HG02970 (cell line): Measurements from ENCODE around the gene ZC3H10.

Experiments
- ATAC-seq: cut with Tn5 transposase; IDR thresholded peaks from one replicate; pipeline ENCODE4 v1.9.1; 2021; ENCODE audit warnings: mild to moderate bottlenecking, moderate library complexity, moderate number of reproducible peaks; ENCODE audit not compliant: unreplicated experiment, low FRiP score

ZC3H10 gene

DNA sequence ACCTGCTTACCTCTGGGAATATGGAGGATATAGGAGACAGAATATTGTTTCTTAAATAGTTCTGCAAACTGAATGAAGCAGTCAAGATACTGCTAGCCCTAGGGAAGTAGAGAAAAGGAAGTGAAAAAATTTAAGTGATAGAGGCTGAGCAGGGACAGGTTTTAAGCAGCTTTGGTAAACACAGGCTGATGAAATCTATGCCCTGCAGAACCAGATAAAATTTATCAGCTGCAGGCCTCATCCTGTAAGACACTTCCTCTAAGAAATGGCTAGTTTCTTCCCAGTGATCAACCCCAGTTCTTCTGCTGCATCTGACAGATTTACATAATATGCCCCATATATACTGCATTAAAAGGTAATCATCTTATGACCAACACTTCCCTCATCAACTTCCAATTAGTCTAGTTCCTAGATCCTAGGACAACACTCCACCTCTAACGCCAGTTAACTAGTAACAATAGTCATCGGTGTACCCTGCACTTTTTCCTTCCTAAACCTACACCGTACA is 8.7 kb downstream of the ZC3H10 start:
- no peak for ATAC-seq

DNA sequence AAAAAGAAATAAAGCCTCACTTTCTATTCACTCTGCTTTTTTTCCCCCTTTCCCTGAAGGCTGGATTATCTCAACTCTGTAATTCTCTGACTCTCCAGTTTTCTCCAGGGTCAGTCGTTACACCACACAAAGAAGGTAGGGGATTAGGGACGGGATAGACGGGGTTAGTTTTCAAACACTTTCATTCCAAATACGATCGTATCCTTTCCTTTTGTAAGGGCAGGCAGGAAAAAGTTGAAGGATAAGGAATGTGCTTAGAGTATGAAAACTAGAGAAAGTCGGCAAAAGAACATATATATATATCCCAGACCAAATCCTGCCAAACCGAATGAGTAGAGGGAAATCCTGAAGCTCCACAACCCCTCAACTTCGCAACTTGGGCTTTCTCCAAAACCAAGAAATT is 9.4 kb downstream of the ZC3H10 start:
- ATAC-seq: no peak

DNA sequence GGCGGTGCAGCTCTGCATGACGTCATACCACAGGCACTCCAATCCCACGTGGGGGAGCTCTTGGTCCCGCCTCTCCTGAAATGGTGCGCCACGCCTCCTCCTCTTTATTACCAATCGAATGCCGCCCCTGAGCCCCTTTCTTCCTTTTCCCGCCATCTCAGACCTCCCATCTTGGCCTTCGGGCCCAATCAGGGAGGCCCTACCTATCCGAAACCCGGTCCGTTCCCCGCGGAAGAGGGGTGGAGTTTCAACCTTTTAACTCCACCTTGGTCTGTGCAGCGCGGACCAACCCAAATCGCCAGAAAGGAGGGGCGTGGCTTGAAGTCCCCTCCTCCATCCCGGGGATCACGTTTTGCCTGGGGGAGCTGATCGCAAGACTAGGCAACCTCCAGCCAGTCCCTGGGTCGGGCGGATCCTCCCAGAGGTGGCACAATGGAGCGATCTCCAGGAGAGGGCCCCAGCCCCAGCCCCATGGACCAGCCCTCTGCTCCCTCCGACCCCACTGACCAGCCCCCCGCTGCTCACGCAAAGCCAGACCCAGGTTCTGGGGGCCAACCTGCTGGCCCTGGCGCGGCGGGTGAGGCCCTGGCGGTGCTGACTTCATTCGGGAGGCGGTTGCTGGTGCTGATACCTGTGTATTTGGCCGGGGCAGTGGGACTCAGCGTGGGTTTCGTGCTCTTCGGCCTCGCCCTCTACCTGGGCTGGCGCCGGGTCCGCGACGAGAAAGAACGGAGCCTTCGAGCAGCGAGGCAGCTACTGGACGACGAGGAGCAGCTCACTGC is 10.0 kb downstream of the ZC3H10 start, which contains the start of gene ESYT1:
Gene ESYT1, plus strand, starts transcription at position 380 of the 782 bp plus-strand sequence. Its CDS starts 53 bp downstream, at position 433.
- peak; percentile 81 for ATAC-seq

DNA sequence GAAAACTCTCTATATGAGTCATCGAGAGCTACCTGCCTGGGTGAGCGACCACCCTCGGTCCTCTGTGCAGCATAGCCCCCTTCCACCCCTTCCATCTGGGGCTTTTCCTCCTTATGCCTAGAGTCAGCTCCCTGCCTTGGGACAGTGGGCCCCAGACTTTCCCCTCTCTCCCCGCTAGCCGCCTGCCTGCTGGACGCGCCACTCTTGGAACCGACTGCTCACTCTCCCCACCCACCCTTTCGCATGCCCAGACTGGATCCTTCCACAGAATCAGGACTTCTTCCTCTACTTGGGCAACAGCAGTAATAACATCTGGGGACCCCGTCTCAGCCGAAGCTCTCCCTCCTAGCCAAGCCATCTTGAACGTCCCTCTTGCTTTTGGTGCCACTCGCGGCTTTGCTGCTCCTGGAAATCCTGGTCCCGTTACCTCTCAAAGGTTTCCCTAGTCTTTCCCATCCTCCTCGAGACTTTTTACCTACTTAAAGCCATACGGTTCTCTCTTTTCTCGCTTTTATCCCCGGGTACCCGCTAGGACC is 10.7 kb downstream of the ZC3H10 start:
- ATAC-seq: no peak

DNA sequence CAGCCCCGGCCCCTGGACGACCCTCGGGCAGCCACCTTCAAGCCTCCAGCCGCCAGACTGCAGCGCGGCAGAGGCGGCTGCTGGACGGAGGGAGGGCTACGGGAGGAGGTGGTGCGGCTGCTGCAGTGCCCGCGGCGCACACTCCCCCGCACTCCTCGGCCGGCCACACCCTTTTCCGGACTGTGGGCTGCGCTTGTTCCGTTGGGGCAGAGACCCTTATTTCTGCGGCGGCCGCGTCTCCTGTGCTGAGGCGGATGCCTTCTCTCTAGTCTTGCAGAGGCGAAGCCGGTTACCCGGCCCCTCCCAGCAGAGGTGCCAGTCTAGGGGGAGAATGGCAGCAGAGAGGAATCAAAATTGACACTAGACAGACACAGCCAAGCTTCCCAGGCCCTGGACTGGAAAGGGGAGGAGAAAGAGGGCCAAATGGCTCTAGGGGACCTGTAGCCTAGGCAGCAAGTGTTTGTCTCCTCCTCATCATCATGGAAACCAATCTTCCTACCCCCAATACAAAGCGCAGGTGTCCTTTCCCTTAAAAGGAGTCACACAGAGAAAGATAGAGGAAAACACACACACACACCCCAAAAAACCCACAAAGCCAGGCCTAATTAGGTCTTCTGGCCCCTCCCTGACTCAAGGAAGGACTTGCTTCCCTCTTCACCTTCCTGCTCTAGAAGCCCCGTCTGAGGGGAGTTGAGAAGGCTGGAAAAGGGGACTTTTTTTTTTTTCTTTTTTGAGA is 11.3 kb downstream of the ZC3H10 start:
- no peak for ATAC-seq

DNA sequence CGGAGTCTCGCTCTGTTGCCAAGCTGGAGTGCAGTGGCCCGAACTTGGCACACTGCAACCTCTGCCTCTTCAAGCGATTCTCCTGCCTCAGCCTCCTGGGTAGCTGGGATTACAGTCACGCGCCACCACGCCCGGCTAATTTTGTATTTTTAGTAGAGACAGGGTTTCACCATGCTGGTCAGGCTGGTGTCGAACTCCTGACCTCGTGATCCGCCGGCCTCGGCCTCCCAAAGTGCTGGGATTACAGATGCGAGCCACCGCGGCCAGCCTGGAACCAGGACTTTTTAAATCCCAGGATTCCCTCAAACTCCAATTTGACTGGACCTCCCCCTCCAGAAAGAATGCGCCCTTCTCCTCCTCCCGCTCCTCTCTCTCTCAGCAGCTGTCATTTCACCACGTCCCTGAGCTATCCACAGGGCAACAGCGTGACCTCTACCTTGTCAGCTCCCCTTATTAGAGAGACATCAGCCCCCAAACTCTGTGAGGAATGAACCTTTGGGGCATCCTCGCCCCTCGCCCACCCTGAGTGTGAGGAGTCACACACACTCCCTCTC is 12.0 kb downstream of the ZC3H10 start:
- no peak for ATAC-seq

DNA sequence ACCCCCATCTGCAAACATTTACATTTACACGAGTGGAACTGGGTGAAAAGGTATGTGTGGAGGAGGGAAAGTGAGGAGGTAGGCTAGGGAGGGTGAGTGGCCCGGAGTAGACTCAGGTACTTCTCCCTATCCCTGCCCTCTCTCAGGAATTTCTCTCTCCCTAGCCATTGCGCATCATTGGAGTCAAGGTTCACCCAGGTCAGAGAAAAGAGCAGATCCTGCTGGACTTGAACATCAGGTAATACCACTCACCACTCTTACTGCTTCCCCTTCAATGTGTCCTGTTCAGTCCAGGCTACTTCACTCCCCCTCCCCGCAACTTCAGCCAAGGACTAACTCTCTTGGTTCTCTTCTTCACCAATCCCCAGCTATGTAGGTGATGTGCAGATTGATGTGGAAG is 12.8 kb downstream of the ZC3H10 start:
- no peak for ATAC-seq

GRCh38 chr12:56134897-56135296 is 16.8 kb downstream of the ZC3H10 start:
- no peak for ATAC-seq

DNA sequence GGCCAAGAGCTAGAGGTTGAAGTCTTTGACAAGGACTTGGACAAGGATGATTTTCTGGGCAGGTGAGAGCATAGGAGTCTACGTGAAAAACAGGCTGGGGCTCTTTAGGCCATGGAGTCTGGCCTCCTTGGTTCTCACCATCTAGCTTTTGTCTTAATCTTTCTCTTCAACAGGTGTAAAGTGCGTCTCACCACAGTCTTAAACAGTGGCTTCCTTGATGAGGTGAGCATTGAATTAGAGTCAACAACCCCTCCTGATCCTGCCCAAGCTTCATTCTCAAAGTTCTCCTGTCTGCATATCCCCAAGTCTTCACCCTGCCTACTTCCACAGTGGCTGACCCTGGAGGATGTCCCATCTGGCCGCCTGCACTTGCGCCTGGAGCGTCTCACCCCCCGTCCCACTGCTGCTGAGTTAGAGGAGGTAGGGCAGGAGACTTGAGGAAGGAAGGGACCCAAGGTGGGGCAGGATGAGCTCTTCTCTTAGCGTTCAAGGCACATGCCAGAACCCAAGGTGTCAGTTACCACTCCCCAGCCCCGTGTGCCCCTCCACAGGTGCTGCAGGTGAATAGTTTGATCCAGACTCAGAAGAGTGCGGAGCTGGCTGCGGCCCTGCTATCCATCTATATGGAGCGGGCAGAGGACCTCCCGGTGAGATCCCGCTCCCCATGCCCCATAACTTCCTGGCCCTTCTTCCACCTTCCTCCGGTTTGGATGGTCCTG is 19.9 kb downstream of the ZC3H10 start:
- no peak for ATAC-seq

DNA sequence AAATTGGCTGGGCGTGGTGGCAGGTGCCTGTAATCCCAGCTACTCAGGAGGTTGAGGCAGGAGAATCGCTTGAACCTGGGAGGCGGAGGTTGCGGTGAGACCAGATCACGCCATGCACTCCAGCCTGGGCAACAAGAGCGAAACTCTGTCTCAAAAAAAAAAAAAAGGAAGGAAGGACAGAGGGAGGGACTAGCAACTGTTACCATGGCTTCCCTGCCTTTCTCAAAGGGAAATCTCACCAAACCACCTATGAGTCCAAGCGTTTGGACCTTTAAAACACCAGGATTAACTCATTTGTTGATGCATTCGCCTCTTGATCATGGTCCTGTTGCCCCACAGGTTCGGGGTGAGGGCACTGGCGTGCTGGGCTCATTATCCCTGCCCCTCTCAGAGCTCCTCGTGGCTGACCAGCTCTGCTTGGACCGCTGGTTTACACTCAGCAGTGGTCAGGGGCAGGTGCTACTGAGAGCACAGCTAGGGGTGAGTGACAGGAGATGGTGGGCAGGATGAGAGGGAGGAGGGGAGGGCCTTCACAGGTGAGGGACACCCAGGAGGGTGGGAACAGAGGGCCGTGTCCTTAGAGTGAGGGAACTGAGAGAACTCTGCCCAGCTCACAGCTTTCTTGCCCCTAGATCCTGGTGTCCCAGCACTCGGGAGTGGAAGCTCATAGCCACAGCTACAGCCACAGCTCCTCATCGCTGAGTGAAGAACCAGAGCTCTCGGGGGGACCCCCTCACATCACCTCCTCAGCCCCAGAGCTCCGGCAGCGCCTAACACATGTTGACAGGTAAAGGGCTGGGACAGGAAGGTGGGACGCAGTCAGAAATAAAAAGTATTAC is 24.1 kb downstream of the ZC3H10 start:
- no peak for ATAC-seq

DNA sequence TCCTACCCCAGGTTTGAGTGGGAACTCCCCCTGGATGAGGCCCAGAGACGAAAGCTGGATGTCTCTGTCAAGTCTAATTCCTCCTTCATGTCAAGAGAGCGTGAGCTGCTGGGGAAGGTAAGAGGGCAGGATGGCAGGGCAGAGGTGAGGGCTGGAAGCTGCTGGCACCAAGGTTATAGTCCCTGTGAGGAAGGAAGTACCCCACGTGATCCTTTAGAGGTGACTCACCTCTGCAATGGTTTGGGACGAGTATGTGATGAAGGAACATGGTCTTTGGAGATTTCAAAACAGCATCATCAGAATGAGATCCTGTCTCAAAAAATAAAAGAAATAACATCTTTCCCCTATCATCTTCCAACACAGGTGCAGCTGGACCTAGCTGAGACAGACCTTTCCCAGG is 25.2 kb downstream of the ZC3H10 start:
- no peak for ATAC-seq

- ATAC-seq: no peak
Observed at GRCh38 chr12:56143870-56144269, 25.8 kb downstream of the ZC3H10 start.

DNA sequence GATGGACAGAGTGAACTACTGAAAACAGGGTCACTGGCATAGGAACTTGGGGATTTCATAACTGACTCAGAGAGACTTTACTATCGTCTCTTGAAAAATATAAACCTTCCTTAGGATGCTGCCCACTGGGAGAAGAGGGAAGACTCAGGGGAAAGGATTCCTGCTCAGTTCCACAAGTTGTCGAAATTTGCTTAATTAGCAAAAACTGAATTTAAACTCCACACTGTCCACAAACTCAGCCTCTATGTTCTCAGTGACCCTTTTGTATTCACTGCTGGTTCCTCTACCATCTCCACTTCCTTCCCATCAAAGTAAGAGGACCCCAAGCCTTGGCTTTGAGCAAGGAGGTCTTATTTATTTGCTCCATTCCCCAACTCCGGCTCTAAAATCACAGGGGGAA is 27.2 kb downstream of the ZC3H10 start:
- ATAC-seq: no peak

- no peak for ATAC-seq
Observed at GRCh38 chr12:56146492-56147460, 28.7 kb downstream of the ZC3H10 start.

DNA sequence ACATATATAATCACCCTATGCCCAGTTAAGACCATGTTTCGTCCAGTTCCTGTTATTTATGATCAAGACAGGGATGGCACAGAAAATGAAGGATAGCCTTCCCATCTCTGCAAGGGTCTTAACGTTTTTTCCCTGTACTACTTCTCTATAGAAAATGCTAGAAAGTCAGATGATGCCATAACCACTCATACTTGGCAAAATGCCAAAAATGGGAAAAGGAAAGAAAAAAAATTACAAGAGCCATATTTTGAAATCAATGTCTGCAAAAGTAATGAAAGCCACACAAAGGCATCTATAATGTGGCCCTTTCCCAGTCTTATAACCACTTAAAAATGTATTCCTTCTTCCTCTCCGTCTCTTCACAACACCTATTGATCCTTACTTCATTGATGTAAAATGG is 32.5 kb downstream of the ZC3H10 start:
- ATAC-seq: no peak

DNA sequence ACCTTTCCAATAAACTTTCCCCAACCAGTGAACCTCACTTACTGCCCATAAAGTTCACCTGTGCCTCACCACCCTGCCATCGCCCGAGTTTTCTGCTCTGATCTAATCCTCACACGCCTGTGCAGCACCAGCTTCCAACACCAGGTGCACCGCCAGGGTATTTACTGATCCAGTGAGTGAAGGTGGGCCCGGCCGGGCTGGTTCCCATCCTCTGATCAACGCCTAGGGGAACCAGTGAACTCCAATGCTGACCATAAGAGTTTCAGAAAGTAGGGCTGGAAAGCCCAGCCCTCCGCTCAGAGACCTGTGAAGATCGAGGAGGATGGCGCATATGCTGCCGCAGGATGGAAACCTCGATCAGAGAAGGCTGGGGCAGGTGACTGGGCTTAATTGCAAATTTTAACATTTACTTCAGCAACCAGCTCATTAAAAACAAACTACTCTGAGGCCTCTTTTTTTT is 33.6 kb downstream of the ZC3H10 start:
- peak; percentile 28 for ATAC-seq

DNA sequence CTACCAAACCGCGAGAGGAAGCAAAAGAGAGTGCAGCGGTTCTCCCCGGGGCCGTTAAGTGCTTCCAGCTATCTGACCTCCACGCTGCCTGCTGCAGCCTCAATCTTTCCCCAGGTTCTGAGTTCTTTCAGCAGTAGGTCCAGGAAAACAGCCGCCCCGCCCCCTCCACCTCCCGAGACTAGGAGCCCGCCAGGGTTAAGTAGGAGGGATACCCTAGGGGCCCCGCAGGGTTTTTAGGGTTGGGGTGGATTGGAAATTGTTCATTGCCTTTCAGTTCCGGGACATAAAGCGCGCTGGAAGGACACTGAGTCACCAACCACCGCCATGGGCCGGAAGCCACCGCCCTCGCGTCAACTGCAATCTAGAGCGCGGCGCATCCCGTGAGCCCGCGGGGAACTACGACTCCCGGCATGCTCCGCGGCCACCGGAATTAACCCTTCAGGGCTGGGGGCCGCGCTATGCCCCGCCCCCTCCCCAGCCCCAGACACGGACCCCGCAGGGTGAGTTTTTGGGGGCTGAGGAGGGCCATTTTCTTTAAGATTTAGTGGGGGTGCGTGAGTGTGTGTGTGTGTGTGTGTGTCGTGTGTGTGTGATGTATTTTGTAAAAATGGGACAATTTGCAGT is 34.2 kb downstream of the ZC3H10 start, which contains the start of gene MYL6B:
Gene MYL6B, plus strand, starts transcription at position 456 of the 624 bp plus-strand sequence. CDS start 1,332 bp downstream, outside the sequence.
- ATAC-seq: peak; percentile 82
